DMS53 treated with DMSO at 0.1 percent for 48 hours (cell line): ENCODE results near the gene CARD11.
"Not testable (repeated sequence)": the region's sequence is repeated elsewhere in the genome, so short reads cannot be mapped to it uniquely, and the experiment has no call there.

Source experiments
- DNase-seq: peaks from one replicate; lab custom pipeline; 2025; ENCODE audit not compliant: unreplicated experiment; lab: John Stamatoyannopoulos, UW

The CARD11 gene

DNA sequence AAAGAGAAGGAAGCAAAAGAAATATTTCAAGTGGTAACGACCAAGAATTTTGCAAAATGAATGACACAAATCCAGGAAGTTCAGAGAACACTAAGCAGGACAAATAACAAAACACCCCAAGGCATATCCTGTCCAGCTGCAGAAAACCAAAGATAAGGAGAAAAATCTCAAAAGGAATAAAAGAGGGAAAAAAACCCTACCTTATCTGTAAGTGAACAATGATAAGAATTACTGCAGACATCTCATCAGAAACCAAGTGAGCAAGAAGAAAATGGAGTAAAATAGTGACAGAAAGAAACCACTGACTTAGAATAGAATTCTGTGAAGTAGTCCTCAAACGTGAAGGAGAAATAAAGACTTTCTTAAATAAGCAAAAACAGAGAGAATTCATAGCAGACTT, 21.8 kb downstream of the CARD11 start:
- DNase-seq, result no peak

DNA sequence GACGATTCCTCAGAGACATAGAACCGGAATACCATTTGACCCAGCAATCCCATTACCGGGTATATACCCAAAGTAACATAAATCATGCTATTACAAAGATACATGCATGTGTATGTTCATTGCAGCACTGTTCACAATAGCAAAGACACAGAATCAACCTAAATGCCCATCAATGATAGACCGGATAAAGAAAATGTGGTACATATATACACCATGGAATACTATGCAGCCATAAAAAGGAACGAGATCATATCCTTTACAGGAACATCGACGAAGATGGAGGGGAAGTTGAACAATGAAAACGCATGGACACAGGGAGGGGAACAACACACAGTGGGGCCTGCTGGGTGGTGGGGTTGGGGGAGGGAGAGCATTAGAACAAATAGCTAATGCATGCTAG, 22.4 kb downstream of the CARD11 start:
- DNase-seq, result not testable (repeated sequence)

DNA sequence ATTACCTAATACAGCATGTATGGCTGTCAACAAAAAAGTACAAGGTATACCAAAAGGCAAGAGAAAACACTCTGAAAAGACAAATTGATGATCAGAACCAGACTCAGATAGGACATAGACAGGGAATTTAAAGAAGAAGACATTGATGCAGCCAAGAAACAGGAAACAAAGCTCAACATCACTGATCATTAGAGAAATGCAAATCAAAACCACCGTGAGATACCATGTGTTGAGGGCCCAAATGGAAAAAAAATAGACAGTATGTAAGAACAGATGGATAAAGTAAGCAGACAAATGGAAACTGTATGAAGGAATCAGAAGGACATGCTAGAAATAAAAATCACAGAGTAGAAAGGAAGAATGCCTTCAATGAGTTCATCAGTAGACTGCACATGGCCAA, 23.3 kb downstream of the CARD11 start:
- no peak for DNase-seq

DNA sequence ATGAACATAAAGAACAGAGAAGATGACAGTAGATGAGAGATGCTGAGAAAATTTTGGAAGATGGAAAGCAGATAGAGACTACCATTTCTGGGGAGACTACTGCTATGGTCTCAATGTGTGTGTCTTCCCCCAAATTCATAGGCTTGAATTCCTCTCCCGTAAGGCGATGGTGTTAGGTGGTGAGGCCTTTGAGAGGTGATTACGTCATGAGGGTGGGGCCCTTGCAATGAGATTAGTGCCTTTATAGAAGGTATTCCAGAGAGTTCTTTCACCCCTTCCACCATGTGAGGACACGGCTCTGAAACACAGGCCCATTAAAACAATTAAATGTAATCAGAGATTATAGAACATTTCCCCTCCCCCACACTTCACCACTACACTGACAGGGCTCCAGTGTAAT, 23.9 kb downstream of the CARD11 start:
- DNase-seq, result no peak

DNA sequence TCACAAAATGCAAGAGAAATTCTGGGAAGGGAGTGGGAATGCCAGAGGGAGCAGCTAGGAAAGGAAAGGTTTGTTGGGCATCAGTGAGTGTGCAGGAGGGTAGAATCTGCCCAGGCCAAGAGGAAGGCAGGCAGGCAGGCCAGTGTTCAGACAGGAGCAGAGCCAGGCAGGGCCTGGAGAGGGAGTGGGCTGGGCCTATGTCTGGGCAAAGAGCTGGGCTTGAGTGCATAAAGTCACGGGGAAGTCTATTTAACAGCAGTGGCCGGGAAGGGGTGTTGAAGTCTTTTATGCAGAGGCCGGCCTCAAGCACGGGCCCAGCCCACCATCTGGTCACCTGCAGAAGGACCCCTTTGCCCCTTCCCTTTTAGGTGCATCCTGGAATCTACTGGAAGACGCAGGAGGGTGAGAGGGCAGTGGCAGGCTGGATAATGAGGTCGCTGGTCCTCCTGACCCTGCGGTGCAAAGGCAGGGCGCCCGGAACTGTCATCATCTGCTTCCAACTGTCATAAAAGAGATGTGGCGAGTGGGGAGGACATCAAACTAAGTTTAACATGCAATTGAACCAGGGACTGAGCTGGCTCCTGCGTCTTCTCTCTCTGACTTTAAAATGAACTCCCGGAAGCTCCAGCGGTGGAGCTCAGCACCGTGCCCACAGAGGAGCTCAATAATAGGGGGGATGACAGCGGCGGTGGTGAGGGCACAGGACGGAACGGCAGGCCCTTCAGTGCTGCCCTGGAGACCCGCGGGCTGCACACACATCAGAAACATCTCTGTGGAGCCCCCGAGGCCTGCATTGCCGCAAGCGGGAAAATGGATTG, 29.5 kb downstream of the CARD11 start:
- DNase-seq, result no peak

DNA sequence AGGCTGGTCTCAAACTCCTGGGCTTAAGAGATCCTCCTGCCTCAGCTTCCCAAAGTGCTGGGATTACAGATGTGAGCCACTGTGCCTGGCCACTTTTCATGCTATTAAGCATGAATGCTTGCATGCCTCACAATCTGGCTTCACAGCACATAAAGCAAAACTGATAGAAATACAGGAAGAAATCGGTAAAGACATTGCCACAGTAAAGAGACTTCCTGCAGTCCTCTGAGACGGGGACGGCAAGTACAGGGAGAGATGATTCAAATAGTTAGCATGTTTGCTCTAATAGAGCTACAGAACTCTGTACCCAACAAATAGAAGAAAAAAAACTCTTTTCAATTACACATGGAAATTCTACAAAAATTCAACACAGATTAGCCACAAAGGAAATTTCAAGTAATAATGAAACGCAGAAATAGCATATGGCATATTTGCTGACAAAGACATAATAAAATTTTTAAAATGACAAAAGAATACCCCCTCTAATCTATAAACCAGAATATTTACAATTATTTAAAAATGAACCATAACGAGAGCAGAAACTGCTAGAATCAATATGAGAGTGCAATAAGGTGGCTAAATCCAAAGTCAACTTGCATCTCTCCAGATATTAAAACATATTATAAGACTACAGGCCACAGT, 32.3 kb downstream of the CARD11 start:
- DNase-seq, result no peak

DNA sequence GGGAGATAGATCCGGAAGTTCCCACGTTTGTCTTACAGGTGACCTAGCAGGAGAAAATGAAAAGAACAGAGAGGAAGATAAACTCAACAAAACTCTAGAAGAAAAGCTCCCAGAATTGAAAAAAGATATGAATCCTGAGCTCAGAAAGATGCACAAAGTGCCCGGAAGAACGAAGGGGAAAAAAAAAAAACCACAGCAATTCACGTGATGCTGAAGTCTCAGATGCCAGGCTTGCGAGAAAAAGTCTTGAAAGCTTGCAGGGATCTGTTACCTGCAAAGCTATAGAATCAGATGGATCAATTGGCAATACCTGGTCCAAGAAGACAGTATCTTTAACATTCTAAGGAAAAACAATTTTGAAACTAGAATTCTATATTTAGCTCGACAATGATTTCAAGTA, 33.5 kb downstream of the CARD11 start:
- DNase-seq, result no peak

DNA sequence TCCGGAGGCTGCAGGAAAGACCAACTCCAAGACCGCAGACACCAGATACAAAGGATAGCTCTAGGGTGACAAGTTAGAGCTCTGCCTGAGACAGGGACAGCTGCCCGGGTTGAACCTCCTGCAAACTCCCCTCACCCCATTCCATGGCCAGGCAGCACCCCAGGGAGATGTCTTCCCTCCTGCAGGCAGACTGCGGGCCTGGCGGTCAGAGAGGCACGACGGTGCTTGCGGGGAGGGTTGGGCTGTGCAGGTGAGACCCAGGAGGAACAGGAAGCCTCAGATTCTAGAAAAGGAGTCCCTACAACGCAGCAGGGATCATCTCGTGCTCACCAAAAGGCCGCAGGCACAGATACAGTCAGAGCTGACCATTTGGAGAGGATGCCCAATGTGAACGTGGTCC, 34.6 kb downstream of the CARD11 start:
- no peak for DNase-seq

DNA sequence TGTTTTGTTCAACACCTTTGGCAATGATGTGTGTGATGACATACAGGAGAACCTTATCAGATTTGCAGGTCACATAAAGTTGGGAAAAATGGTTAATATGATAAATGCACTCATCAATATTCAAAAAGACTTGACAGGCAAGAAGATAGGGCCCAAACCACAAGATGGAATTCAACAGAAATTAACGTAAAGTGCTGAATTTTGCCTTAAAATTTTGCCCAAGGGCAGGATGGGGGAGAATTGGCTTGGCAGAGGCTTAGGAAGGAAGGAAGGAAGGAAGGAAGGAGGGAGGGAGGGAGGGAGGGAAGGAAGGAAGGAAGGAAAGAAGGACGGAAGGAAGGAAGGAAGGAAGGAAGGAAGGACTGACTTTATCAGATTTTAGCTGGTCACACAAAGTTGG, 35.3 kb downstream of the CARD11 start:
- DNase-seq, result no peak

DNA sequence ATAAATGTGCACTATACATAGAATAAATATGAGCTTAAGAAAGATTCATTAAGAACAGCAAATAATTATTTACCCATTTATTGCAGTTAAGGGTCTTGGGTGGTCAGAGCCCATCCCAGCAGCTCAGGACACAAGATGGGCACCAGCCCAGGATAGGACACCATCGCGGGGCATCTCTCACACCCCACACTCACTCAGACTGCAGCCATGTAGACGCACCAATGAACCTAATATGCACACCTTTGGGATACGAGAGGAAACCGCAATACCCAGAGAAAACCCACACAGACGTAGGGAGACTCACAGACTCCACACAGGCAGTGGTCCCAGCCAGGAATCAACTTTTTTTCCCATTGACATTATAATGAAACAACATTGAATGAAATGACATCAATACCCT, 36.0 kb downstream of the CARD11 start:
- no peak for DNase-seq

DNA sequence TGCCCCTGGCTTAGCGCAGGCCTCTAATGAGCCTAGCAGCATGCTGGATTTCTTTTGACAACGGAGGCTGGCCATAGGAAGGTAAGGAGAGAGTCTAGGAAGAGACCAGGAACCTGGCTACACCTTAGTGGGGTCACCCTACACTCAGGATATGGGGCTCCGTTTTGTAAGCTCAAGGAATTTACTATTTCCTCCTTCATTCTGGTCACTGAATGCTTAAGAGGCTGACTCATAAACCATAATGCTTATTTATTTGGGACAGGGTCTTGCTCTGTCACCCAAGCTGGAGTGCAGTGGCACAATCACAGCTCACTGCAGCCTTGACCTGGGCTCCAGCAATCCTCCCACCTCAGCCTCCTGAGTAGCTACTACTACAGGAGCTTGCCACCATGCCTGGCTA, 38.4 kb downstream of the CARD11 start:
- DNase-seq, result no peak

DNA sequence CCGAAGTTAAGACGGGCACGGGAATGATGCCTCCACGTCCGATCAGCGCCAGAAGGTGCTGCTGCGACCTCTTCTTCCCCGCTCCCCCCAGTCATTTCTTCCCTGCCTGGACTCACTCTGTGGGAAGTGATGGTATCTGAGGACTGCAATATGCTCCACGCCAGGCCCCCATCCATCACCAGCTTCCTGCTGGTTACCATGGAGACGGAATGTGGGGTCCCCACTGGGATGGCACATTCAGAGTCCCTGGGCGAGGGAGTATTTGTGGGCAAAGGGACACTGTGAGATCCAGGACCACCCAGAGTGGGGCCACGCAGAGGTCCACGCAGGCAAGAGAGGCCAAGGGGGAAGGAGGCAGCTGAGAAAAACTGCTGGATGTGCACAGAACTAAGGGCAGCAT, 39.7 kb downstream of the CARD11 start:
- DNase-seq, result no peak

DNA sequence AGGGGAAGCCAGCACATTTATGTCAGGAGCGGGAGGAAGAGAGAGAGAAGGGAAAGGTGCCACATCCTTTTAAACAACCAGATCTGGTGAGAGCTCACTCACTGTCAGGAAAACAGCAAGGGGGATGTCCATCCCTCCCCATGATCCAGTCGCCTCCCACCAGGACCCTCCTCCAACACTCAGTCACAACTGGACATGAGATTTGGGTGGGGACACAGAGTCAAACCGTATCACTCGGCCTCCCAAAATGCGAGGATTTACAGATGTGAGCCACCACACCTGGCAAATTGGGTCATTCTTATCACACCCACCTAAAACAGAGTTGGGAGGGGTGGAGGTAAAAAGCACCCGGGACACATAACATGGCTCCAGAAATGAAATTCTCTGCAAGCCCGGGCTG, 41.0 kb downstream of the CARD11 start:
- DNase-seq, result no peak

DNA sequence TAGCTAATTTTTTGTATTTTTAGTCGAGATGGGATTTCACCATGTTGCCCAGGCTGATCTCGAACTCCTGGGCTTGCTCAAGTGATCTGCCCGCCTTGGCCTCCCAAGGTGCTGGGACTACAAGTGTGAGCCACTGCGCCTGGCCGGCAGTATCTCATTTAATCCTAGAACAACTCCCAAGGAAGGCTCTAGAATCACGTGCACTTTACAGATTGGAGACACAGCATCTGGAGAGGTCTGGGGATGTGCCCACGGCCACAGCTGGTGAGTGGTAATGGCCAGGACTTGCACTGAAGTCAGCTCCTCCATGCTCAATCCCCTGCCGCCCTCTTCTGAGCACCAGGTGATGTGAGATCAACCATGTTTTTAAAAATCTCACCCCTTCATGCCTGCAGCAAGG, 43.1 kb downstream of the CARD11 start:
- no peak for DNase-seq

DNA sequence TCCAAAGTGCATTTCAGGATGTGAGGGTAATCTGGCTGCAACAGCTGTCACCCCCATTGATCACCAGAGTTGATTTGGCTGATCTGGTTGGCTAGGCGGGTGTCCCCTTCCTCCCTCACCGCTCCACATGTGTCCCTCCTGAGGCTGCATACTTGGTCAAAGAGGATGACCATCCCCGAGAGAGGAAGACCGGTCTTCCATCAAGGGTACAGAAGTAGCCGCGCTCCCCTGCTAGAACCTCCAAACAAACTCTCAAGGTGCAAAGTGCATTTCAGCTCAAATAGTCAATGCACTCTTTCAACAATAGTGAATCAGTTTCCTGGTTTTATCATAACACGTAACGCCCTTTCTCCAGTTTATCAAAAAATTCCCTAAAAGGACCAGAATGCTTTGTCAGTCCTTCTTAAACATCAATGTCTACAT, 44.6 kb downstream of the CARD11 start:
- no peak for DNase-seq

DNA sequence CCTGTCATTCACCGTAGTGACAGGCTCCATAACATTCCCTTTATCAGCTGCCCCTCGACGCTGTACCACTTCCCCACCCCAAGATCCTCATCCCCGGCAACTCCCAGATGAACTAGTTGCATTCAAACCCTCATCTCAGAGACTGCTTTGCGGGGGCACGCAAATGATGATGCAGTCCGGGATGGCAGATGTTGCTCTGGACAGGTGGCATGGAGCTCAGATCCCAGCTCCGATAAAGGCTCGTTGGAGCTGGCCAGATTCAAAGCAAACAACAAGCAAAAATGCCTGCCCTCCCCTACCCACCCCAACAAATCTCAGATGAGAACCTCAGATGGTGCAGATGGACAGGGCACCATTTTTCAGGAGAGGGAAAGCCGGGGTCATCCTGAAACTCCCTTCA, 46.7 kb downstream of the CARD11 start:
- DNase-seq, result no peak

DNA sequence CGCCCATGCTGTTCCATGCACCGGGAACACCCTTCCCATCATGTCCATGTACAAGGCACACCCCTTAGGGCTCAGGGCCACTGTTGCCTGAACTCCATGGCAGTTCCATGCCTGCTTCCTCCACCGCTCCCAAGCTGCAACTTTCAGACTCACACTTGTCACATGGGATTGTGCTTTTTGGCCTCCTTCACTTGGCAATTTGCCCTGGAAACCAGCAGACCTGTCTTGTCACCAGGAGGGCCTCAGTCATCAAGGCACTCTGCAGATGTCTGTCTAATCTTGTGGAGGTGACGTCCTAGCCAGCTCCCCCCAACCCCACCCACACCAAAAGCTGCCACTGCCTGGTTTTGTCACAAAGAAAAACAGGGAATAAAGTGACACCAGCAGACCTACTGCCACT, 47.5 kb downstream of the CARD11 start:
- DNase-seq, result no peak

DNA sequence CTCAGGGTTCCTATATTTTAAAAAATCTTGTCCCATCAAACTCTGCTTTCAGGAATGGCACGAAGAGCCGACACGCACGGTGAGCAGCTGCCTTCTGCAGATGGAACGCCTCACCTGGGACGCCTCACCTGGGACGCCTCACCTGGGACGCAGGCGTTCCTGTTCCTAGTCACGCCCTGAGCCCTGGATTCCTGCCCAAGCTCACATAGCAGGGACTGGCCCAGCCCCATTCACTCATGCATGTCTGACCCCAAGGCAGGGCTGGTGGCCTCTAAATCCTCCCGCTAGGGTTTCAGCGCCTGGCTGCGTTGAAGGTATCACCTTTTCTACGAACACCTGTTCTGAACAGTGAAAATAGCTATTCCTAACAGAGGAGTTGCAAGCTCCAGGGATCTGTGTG, 49.8 kb downstream of the CARD11 start:
- DNase-seq, result no peak

DNA sequence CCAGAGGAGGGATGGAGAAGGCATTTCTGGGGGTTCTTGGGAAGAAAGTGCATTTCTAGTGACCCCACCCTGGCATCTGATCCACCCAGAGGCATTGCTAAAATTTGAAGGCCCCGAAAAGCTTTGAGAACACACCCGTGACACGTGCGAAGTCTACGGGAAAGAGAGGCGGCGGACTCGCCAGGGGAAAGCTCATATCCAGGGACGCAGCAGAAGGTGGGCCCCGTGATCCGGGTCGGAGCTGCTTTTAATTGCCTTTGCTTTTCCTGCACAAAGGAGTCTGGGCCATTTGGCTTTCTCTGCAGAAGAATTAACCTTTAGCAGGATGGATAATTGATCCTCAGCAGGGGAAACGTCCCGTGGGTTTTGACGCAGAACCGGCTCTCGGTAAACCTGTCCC, 50.3 kb downstream of the CARD11 start:
- DNase-seq, result no peak

DNA sequence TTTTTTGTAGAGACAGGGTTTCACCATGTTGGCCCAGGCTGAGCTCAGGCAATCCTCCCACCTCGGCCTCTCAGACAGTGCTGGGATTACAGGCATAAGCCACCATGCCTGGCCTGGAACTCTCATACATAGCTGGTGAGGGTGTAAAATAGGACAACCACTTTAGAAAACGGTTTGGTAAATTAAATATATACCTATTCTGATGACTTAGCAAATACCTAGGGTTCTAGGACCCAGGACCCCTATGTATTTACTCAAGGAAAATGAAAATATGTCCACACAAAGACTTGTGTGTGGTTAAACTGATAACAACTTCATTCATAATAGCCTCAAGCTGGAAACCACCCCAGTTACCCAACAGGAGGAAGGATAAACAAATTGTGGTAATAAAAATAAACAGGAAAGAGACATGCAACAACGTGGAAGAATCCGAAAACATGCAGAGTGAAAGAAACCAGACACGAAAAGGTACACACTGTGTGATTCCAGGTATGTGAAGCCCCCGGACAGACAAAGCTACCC, 52.7 kb downstream of the CARD11 start:
- DNase-seq, result no peak

DNA sequence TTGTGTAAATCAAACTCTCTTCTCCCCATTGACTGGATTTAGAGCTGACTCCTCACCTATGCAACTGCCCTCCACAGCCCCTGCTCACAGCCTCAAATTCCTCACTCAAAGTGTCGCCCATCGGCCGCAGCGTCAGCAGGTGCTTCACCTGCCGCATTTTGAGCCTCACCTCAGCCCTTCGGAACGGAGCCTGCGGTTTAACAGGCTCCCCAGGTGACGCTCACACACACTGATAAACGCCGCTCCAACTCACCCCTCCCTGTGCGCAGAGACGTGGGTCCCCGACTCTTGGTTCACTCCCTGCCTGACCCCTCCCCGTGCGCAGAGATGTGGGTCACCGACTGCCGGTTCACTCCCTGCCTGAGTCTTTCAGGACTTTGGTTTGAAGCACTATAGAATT, 57.1 kb downstream of the CARD11 start:
- DNase-seq, result no peak

DNA sequence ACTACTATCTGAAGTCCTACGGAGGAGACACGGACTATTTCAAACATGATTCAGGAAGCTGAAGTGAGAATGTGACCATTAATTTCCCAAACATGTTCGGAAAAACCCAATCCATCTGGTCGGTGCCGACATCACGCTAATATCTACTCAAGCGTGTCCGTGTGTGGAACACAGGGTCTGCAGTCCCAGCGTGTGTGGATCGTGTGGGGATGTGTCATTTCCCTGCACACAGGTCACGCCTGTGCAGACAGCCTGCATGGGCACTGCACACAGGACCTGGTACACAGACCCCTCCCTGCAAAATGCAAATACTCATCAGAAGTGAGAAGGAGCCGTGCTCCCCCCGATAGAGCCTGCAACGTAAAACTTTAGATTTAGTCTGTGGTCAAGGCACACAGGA, 57.8 kb downstream of the CARD11 start:
- no peak for DNase-seq

DNA sequence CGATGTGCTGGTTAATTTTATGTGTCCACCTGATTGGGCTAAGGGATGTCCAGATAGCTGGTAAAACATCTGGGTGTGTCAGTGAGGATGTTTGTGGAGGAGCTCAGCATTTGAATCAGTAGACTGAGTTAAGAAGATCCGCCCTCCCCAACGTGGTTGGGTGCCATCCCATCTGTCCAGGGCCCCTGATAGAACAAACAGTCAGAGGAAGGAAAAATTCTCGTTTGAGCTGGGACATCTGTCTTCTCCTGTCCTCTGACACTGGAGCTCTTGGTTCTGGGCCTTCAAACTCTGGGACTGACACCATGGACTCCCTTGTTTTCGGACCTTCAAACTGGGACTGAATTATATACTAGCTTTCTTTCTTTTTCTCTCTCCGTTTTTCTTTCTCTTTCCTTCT, 59.6 kb downstream of the CARD11 start:
- DNase-seq, result no peak
